Ovary (tissue), 9 donors: ENCODE data around the gene ARF5. TPM values are rescaled to one million over a fixed set of nuclear protein-coding genes. Genes with fewer than 3 reads are reported as not detected.

Experiments
- DNase-seq, 5 donors: peaks; one replicate each; pipeline ENCODE4 v3.0.0-alpha.2; 2019 to 2020
- H3K27ac ChIP-seq, 2 donors: fragments of 200-600 bp; one replicate each; pipeline versions ENCODE4 v1.5.1 to v1.8.0; 2019 to 2022
- H3K27me3 ChIP-seq: fragments of 200-600 bp; one replicate; pipeline ENCODE4 v1.8.0; 2022
- H3K36me3 ChIP-seq: fragments of 200-600 bp; sonication (generic); one replicate; pipeline ENCODE4 v1.5.1; 2019
- H3K4me1 ChIP-seq: one replicate; pipeline ENCODE4 v1.8.1; 2013; ENCODE audit warnings: mild to moderate bottlenecking, moderate library complexity; ENCODE audit not compliant: insufficient read depth
- H3K4me3 ChIP-seq: fragments of 200-600 bp; sonication (generic); one replicate; pipeline ENCODE4 v1.5.1; 2017
- H3K9me3 ChIP-seq, 2 donors: fragments of 200-600 bp in 1 of 2; sonication (generic) in 1 of 2; one replicate each; pipeline versions ENCODE4 v1.5.1 to v1.8.1; 2013 to 2019; ENCODE audit warnings: mild to moderate bottlenecking in 1 of 2, moderate library complexity in 1 of 2
- CTCF ChIP-seq, 3 donors: fragments of 450-650 bp in 2 of 3; fragments of 200-600 bp in 1 of 3; IDR thresholded peaks; one replicate each; pipeline versions ENCODE4 v1.5.1 to v1.8.0; 2016 to 2022; ENCODE audit warnings: antibody characterized with exemption in 3 of 3, mild to moderate bottlenecking in 1 of 3
- EP300 ChIP-seq: sonication (generic); formaldehyde crosslinking; IDR thresholded peaks from one replicate; pipeline ENCODE4 v1.6.1; 2017; ENCODE audit warnings: antibody characterized with exemption
- POLR2A ChIP-seq: fragments of 450-650 bp; IDR thresholded peaks from one replicate; pipeline ENCODE4 v1.6.1; 2017; ENCODE audit warnings: antibody characterized with exemption, mild to moderate bottlenecking, moderate library complexity
- WGBS, 3 donors: extraction: QIAGEN DNeasy Blood & Tissue Kit in 1 of 3; methylation state at CpG; one replicate each; pipeline versions ENCODE4 v1.1.5 to v1.1.7; 2013 to 2017; 5-methylcytosine and 5-hydroxymethylcytosine counted together
- intact Hi-C, 4 donors: fragments of 100-400 bp; cut with DNase I; formaldehyde crosslinking; loops; one replicate each; pipeline versions ENCODE4 v1.11.0 to v1.15.1; 2022 to 2023
- polyA plus RNA-seq, 2 donors: library from polyadenylated mRNA; stranded (reverse); fragments of 200-250 nt in 1 of 2; fragments of 350-450 nt in 1 of 2; fragmentation: Illumina TruSeq in 1 of 2; extraction: RNeasy Lipid Tissue Mini Kit (QIAGEN cat#74804) in 1 of 2; gene quantifications; one replicate each; pipeline ENCODE4 v1.2.3, GENCODE V29; 2013 to 2014
- total RNA-seq, 7 donors: library from RNA; depleted of rRNA in 2 of 7; stranded (reverse); fragments of >200 nt in 2 of 7; fragmentation: NEBNext Ultra II Directional in 3 of 7; extraction: Animal tissue kit (Norgen Biotek cat#: 25700) in 3 of 7; gene quantifications; one replicate each; pipeline versions ENCODE4 v1.1.0 to v1.2.4, GENCODE V29; 2016 to 2023
- donor health status: DM: no; HTN: no; CAD: no; lungs with moderate emphysema.
- donor health status: DM: no; HTN: no; CAD: no.
- donor health status: Bipolar disorder and iron deficiency.
- donor health status: DM: yes; HTN: yes; CAD: no.
- donor health status: DM: no; HTN: no; CAD: no.
- donor health status: DM: yes; HTN: yes; CAD: no.

The ARF5 gene
- total and polyA plus RNA-seq, 9 donors, result 87.8 to 147 (median 103) TPM

- Histone ChIP-seq H3K4me1 (no peaks in the 10 kb centered on the region), H3K27ac (no peak overlapping the region), H3K27me3 (no peaks in the 10 kb centered on the region), H3K4me3 (no peak overlapping the region), H3K36me3 (no peaks in the 10 kb centered on the region), H3K9me3 (no peaks in the 10 kb centered on the region)
- no peak for TF ChIP-seq CTCF (IDR thresholded peaks at IDR 0.05)
- no peak for TF ChIP-seq EP300
- no peak for TF ChIP-seq POLR2A
- WGBS, 3 donors, result 45 to 51% (median 47%) methylated on average over 3 of the region's 3 CpGs
- intact Hi-C loops, result no loop called here
- no peak for DNase-seq
These were observed 47.6 kb downstream of the ARF5 start for GRCh38 chr7:127635659-127636285.

GRCh38 chr7:127638197-127638596, 50.0 kb downstream of the ARF5 start:
- no peak overlapping the region for H3K4me3 ChIP-seq
- no peaks in the 10 kb centered on the region for H3K9me3 ChIP-seq
- H3K27me3 ChIP-seq, result no peaks in the 10 kb centered on the region
- no peak overlapping the region for H3K27ac ChIP-seq
- DNase-seq, result no peak
- intact Hi-C loops, result no loop called here
- H3K4me1 ChIP-seq, result no peaks in the 10 kb centered on the region
- TF ChIP-seq CTCF (IDR thresholded peaks at IDR 0.05), result no peak
- no peak for TF ChIP-seq EP300
- no peak for TF ChIP-seq POLR2A
- no peaks in the 10 kb centered on the region for H3K36me3 ChIP-seq

Other genes starting within 250 kb of the ARF5 start
- 10 to 100 TPM; 22.3 to 36.2 (median 31.0) TPM for gene ZNF800, start 195.7 kb upstream of the ARF5 start, total RNA-seq
- 10 to 100 TPM in 1 of 2 donors, 1 to 10 TPM in 1; 7.3 to 17.5 TPM for gene ZNF800, start 195.7 kb upstream of the ARF5 start, polyA plus RNA-seq
- gene GCC1, start 2.8 kb upstream of the ARF5 start, total RNA-seq, result 10 to 100 TPM; 12.1 to 21.1 (median 16.0) TPM
- gene GCC1, start 2.8 kb upstream of the ARF5 start, polyA plus RNA-seq, result 10 to 100 TPM in 1 of 2 donors, 1 to 10 TPM in 1; 7.8 to 10.5 TPM
- gene FSCN3, start 5.3 kb downstream of the ARF5 start, total RNA-seq, result 1 to 10 TPM in 3 of 7 donors, under 1 TPM in 3, not detected in 1; 0.45 to 2.3 (median 0.98) TPM
- 1 to 10 TPM in 1 of 2 donors, under 1 TPM in 1; 0.11 to 1.4 TPM for gene FSCN3, start 5.3 kb downstream of the ARF5 start, polyA plus RNA-seq
- not detected for gene PAX4, start 29.7 kb downstream of the ARF5 start, total RNA-seq
- not detected for gene PAX4, start 29.7 kb downstream of the ARF5 start, polyA plus RNA-seq
- gene SND1, start 63.8 kb downstream of the ARF5 start, total RNA-seq, result 100 to 1,000 TPM in 6 of 7 donors, 10 to 100 TPM in 1; 93.6 to 271 (median 182) TPM
- gene SND1, start 63.8 kb downstream of the ARF5 start, polyA plus RNA-seq, result 100 to 1,000 TPM in 1 of 2 donors, 10 to 100 TPM in 1; 91.4 to 297 TPM